ENCODE data around the gene EDIL3. TPM values are rescaled to one million over a fixed set of nuclear protein-coding genes. Genes with fewer than 3 reads are reported as not detected.

Gene EDIL3
- polyA plus RNA-seq, 1 donor (not counting 4 experiments of a cell fraction or from before 2014, with no cell fraction given), result 0.34 TPM

- FAIRE-seq (no peak), DNase-seq (ENCODE audit: low read depth, low spot score) (no peak)
Measured at GRCh38 chr5:84213212-84213611, 171.5 kb downstream of the EDIL3 start.

GRCh38 chr5:84204772-84205171, 179.9 kb downstream of the EDIL3 start:
- no peaks in the 10 kb centered on the region for H3K9me3 ChIP-seq (ENCODE audit: control insufficient read depth, low read depth, low read length)
- FAIRE-seq (no peak), DNase-seq (ENCODE audit: low read depth, low spot score) (no peak)
- H3K4me1 ChIP-seq (ENCODE audit: control insufficient read depth, extremely low read depth, insufficient read depth, low read length), result no peaks in the 10 kb centered on the region
- no peak overlapping the region for H3K9ac ChIP-seq (ENCODE audit: control insufficient read depth, extremely low read depth, insufficient read depth, low read length)
- H2AFZ ChIP-seq (ENCODE audit: control insufficient read depth, low read length), result no peak overlapping the region
- TF ChIP-seq EZH2 (IDR thresholded peaks at IDR 0.05; ENCODE audit: low read length) (no peak), CTCF (optimal IDR thresholded peaks at IDR 0.05 in 1 of 3, IDR thresholded peaks at IDR 0.05 in 1 of 3, conservative IDR thresholded peaks at IDR 0.05 in 1 of 3; ENCODE audit: extremely low read depth in 1 of 3, insufficient read depth in 2 of 3, low read length in 3 of 3) (no peak)
- no peaks in the 10 kb centered on the region for H3K36me3 ChIP-seq (ENCODE audit: control insufficient read depth in 2 of 2, extremely low read depth in 1 of 2, insufficient read depth in 2 of 2, low read length in 2 of 2)
- H3K9me1 ChIP-seq (ENCODE audit: control insufficient read depth, extremely low read depth, insufficient read depth, low read length), result no peaks in the 10 kb centered on the region
- no peak overlapping the region for H3K4me3 ChIP-seq (ENCODE audit: control insufficient read depth in 2 of 3, extremely low read depth in 1 of 3, insufficient read depth in 2 of 3, low read depth in 1 of 3, low read length in 3 of 3)
- H3K27me3 ChIP-seq (ENCODE audit: control insufficient read depth, extremely low read depth, insufficient read depth, low read length), result no peaks in the 10 kb centered on the region
- H3K27ac ChIP-seq (ENCODE audit: control insufficient read depth, insufficient read depth, low read length), result no peak overlapping the region
- H4K20me1 ChIP-seq (ENCODE audit: control insufficient read depth, extremely low read depth, insufficient read depth, low read length), result no peaks in the 10 kb centered on the region
- dilution Hi-C loops (cut with MboI; ENCODE audit: extremely low pct_ligation_motif_present, low sequenced_read_pairs), result no loop called here
- H3K4me2 ChIP-seq (ENCODE audit: control insufficient read depth, extremely low read depth, insufficient read depth, low read depth, low read length), result no peak overlapping the region
- H3K79me2 ChIP-seq (ENCODE audit: control insufficient read depth, insufficient read depth, low read length), result no peaks in the 10 kb centered on the region

More at GRCh38 chr5:84213212-84213611, 171.5 kb downstream of the EDIL3 start:
- no peak overlapping the region for H2AFZ ChIP-seq (ENCODE audit: control insufficient read depth, low read length)
- H3K27me3 ChIP-seq (ENCODE audit: control insufficient read depth, extremely low read depth, insufficient read depth, low read length), result no peaks in the 10 kb centered on the region
- H3K27ac ChIP-seq (ENCODE audit: control insufficient read depth, insufficient read depth, low read length), result no peak overlapping the region
- no peak for TF ChIP-seq CTCF (optimal IDR thresholded peaks at IDR 0.05 in 1 of 3, IDR thresholded peaks at IDR 0.05 in 1 of 3, conservative IDR thresholded peaks at IDR 0.05 in 1 of 3; ENCODE audit: extremely low read depth in 1 of 3, insufficient read depth in 2 of 3, low read length in 3 of 3)
- no peak for TF ChIP-seq EZH2 (IDR thresholded peaks at IDR 0.05; ENCODE audit: low read length)
- no peaks in the 10 kb centered on the region for H4K20me1 ChIP-seq (ENCODE audit: control insufficient read depth, extremely low read depth, insufficient read depth, low read length)
- H3K4me3 ChIP-seq (ENCODE audit: control insufficient read depth in 2 of 3, extremely low read depth in 1 of 3, insufficient read depth in 2 of 3, low read depth in 1 of 3, low read length in 3 of 3), result no peak overlapping the region
- H3K9me1 ChIP-seq (ENCODE audit: control insufficient read depth, extremely low read depth, insufficient read depth, low read length), result no peaks in the 10 kb centered on the region
- no peaks in the 10 kb centered on the region for H3K9me3 ChIP-seq (ENCODE audit: control insufficient read depth, low read depth, low read length)
- no peaks in the 10 kb centered on the region for H3K36me3 ChIP-seq (ENCODE audit: control insufficient read depth in 2 of 2, extremely low read depth in 1 of 2, insufficient read depth in 2 of 2, low read length in 2 of 2)
- no peaks in the 10 kb centered on the region for H3K79me2 ChIP-seq (ENCODE audit: control insufficient read depth, insufficient read depth, low read length)
- H3K9ac ChIP-seq (ENCODE audit: control insufficient read depth, extremely low read depth, insufficient read depth, low read length), result no peak overlapping the region
- H3K4me2 ChIP-seq (ENCODE audit: control insufficient read depth, extremely low read depth, insufficient read depth, low read depth, low read length), result no peak overlapping the region
- peaks cover 9% of the 10 kb centered on the region for H3K4me1 ChIP-seq (ENCODE audit: control insufficient read depth, extremely low read depth, insufficient read depth, low read length)
- dilution Hi-C loops (cut with MboI; ENCODE audit: extremely low pct_ligation_motif_present, low sequenced_read_pairs), result no loop called here

Data from keratinocyte (primary cell).